ENCODE results near the gene TMEM108.

GRCh38 chr3:133273346-133273745 is 235.2 kb downstream of the TMEM108 start:
- TF ChIP-seq, protein P1, sequence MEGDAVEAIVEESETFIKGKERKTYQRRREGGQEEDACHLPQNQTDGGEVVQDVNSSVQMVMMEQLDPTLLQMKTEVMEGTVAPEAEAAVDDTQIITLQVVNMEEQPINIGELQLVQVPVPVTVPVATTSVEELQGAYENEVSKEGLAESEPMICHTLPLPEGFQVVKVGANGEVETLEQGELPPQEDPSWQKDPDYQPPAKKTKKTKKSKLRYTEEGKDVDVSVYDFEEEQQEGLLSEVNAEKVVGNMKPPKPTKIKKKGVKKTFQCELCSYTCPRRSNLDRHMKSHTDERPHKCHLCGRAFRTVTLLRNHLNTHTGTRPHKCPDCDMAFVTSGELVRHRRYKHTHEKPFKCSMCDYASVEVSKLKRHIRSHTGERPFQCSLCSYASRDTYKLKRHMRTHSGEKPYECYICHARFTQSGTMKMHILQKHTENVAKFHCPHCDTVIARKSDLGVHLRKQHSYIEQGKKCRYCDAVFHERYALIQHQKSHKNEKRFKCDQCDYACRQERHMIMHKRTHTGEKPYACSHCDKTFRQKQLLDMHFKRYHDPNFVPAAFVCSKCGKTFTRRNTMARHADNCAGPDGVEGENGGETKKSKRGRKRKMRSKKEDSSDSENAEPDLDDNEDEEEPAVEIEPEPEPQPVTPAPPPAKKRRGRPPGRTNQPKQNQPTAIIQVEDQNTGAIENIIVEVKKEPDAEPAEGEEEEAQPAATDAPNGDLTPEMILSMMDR (conservative IDR thresholded peaks at IDR 0.05), result no peak
- TF ChIP-seq ZFX (IDR thresholded peaks at IDR 0.05), result no peak
